Prostate gland (tissue), 2 donors: ENCODE measurements around the gene LTO1. TPM values are rescaled to one million over a fixed set of nuclear protein-coding genes. Genes with fewer than 3 reads are reported as not detected.

Experiments
- DNase-seq: peaks from one replicate; pipeline ENCODE4 v3.0.0-alpha.2; 2019; ENCODE audit warnings: low spot score
- H3K27ac ChIP-seq, 2 donors: fragments of 200-600 bp; sonication (generic); 2 replicates each; pipeline ENCODE4 v1.5.1; 2017 to 2019
- H3K27me3 ChIP-seq: fragments of 200-600 bp; sonication (generic); replicated peaks from 2 replicates; pipeline ENCODE4 v1.5.1; 2019; ENCODE audit not compliant: insufficient read depth
- H3K36me3 ChIP-seq, 2 donors: fragments of 200-600 bp; sonication (generic); 1 replicate in 1 of 2; 2 replicates in 1 of 2; pipeline versions ENCODE4 v1.5.1 to v1.8.1; 2017 to 2019
- H3K4me1 ChIP-seq: fragments of 200-600 bp; sonication (generic); replicated peaks from 2 replicates; pipeline ENCODE4 v1.5.1; 2019
- H3K4me3 ChIP-seq, 2 donors: fragments of 200-600 bp; sonication (generic); 2 replicates each; pipeline ENCODE4 v1.5.1; 2017 to 2019
- H3K9me3 ChIP-seq: fragments of 200-600 bp; sonication (generic); 2 replicates; pipeline ENCODE4 v1.5.1; 2017
- CTCF ChIP-seq, 4 experiments: fragments of 200-600 bp in 2 of 4; fragments of 450-650 bp in 2 of 4; sonication (generic) in 2 of 4; IDR thresholded peaks; 1 replicate in 3 of 4; 2 replicates in 1 of 4; pipeline ENCODE4 v1.5.1; 2016 to 2019; ENCODE audit warnings: antibody characterized with exemption in 4 of 4, mild to moderate bottlenecking in 2 of 4, moderate library complexity in 2 of 4
- POLR2A ChIP-seq: fragments of 450-650 bp; IDR thresholded peaks from one replicate; pipeline ENCODE4 v1.6.1; 2016; ENCODE audit warnings: antibody characterized with exemption, mild to moderate bottlenecking
- POLR2AphosphoS5 ChIP-seq: sonication (generic); formaldehyde crosslinking; IDR thresholded peaks from one replicate; pipeline ENCODE4 v1.6.1; 2017; ENCODE audit warnings: antibody characterized with exemption
- WGBS: methylation state at CpG from one replicate; pipeline ENCODE4 v1.1.5; 2018; 5-methylcytosine and 5-hydroxymethylcytosine counted together
- intact Hi-C: fragments of 100-400 bp; cut with DNase I; formaldehyde crosslinking; loops from one replicate; pipeline ENCODE4 v1.14.2; 2022
- total RNA-seq, 2 donors: library from RNA; depleted of rRNA; stranded (reverse); fragments of >200 nt; gene quantifications; one replicate each; pipeline ENCODE4 v1.1.0, GENCODE V29; 2016

Gene LTO1
- total RNA-seq, 2 donors from 2014 or later: 14.9 to 39.5 TPM

- Histone ChIP-seq H3K9me3 (no peaks in the 10 kb centered on the region), H3K4me3 (no peak overlapping the region), H3K36me3 (no peaks in the 10 kb centered on the region), H3K27me3 (no peaks in the 10 kb centered on the region), H3K27ac (no peak overlapping the region), H3K4me1 (peaks cover 2% of the 10 kb centered on the region)
- intact Hi-C loops: no loop called here
- DNase-seq: no peak
- 96% methylated on average over 12 of the region's 12 CpGs for WGBS
- TF ChIP-seq POLR2AphosphoS5 (no peak), POLR2A (no peak), CTCF (IDR thresholded peaks at IDR 0.05) (no peak)
Measured at GRCh38 chr11:69659591-69659990, 15.6 kb downstream of the LTO1 start.

GRCh38 chr11:69658626-69659450, 16.3 kb downstream of the LTO1 start:
- Histone ChIP-seq H3K36me3 (no peaks in the 10 kb centered on the region), H3K4me1 (peaks cover 2% of the 10 kb centered on the region), H3K27ac (no peak overlapping the region), H3K27me3 (no peaks in the 10 kb centered on the region), H3K9me3 (no peaks in the 10 kb centered on the region), H3K4me3 (no peak overlapping the region)
- DNase-seq: no peak
- intact Hi-C loops: no loop called here
- TF ChIP-seq POLR2A (no peak), POLR2AphosphoS5 (no peak), CTCF (IDR thresholded peaks at IDR 0.05) (no peak)
- whole genome bisulfite sequencing: 59% methylated on average over 16 of the region's 18 CpGs

- H3K4me3 ChIP-seq: no peak overlapping the region
- DNase-seq: no peak
- peaks cover 2% of the 10 kb centered on the region for H3K4me1 ChIP-seq
- no peak for TF ChIP-seq CTCF (IDR thresholded peaks at IDR 0.05)
- TF ChIP-seq POLR2A: no peak
- TF ChIP-seq POLR2AphosphoS5: no peak
- no peaks in the 10 kb centered on the region for H3K9me3 ChIP-seq
- intact Hi-C loops: no loop called here
- H3K27me3 ChIP-seq: no peaks in the 10 kb centered on the region
- 40% methylated on average over 23 of the region's 27 CpGs for WGBS
- H3K36me3 ChIP-seq: no peaks in the 10 kb centered on the region
- H3K27ac ChIP-seq: no peak overlapping the region
Measured at GRCh38 chr11:69657911-69658625, 17.1 kb downstream of the LTO1 start.

GRCh38 chr11:69657456-69657910, 17.7 kb downstream of the LTO1 start:
- TF ChIP-seq CTCF (IDR thresholded peaks at IDR 0.05) (no peak), POLR2AphosphoS5 (no peak), POLR2A (no peak)

More at GRCh38 chr11:69657456-69657910, 17.7 kb downstream of the LTO1 start:
- H3K4me3 ChIP-seq: no peak overlapping the region
- WGBS: 87% methylated on average over 14 of the region's 14 CpGs
- intact Hi-C loops: no loop called here
- no peak for DNase-seq
- no peak overlapping the region for H3K27ac ChIP-seq
- no peaks in the 10 kb centered on the region for H3K9me3 ChIP-seq
- H3K27me3 ChIP-seq: no peaks in the 10 kb centered on the region
- no peaks in the 10 kb centered on the region for H3K36me3 ChIP-seq
- peaks cover 6% of the 10 kb centered on the region for H3K4me1 ChIP-seq
